Activated T-cell treated with anti-CD3 and anti-CD28 coated beads, Interleukin-2, amount 50 U/mL, for 24 hours (primary cell): ENCODE results near the gene SDHAF1.
"Not testable (repeated sequence)": the region's sequence is repeated elsewhere in the genome, so short reads cannot be mapped to it uniquely, and the experiment has no call there.

Experiments used
- DNase-seq: peaks from one replicate; pipeline ENCODE4 v3.0.0-alpha.2; 2020
- H3K27ac Mint-ChIP-seq: 2 replicates; pipeline ENCODE4 v1.8.0; 2020; ENCODE audit warnings: mild to moderate bottlenecking, mixed read lengths
- H3K27me3 Mint-ChIP-seq: 2 replicates; pipeline ENCODE4 v1.8.0; 2020; ENCODE audit warnings: mixed read lengths
- H3K36me3 Mint-ChIP-seq: 2 replicates; pipeline ENCODE4 v1.8.0; 2020; ENCODE audit warnings: low read depth, mixed read lengths
- H3K4me1 Mint-ChIP-seq: 2 replicates; pipeline ENCODE4 v1.8.0; 2020; ENCODE audit warnings: low read depth, mixed read lengths
- H3K4me3 Mint-ChIP-seq: 2 replicates; pipeline ENCODE4 v1.8.0; 2020; ENCODE audit warnings: mild to moderate bottlenecking, moderate library complexity, mixed read lengths
- H3K9me3 Mint-ChIP-seq: 2 replicates; pipeline ENCODE4 v1.8.0; 2020; ENCODE audit warnings: mixed read lengths

SDHAF1 gene

DNA sequence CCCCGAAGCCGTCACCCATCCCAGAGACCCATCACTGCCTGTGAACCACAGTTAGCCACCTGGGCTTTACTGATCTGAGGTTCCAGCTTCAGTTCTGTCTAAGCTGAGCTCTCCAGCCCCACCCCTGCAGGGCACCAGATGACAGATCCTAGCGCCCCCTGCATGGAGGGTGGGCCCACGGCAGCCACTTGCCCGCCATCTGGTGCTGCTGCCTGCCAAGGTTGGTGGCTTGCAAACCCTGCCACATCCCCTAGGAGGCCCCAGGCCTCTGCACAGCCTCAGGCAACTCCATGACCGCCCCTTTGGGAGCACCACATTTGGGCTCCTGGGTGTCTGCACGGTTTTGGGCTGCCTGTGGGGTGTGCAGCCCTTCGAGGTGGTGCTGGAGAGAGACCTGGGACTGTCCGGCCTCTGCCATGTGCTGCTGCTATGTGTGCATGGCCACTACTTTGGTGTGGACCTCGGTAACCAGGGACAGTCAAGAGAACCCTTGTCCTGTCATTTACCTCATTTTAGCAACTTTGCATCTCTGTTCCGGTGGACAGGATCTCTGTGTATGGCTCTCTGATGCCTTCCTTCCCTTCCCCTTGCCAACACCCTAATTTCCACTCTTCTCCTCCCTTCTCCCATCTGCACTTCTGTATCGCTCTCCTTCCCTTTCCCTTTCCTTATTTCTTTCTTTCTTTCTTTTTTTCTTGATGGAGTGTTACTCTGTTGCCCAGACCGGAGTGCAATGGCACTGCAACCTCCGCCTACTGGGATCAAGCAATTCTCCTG lies 17.4 kb upstream of the SDHAF1 start:
- no peaks in the 10 kb centered on the region for H3K36me3 Mint-ChIP-seq
- no peak overlapping the region for H3K4me3 Mint-ChIP-seq
- peaks cover 35% of the 10 kb centered on the region for H3K27me3 Mint-ChIP-seq
- no peaks in the 10 kb centered on the region for H3K4me1 Mint-ChIP-seq
- DNase-seq: peak; percentile 38
- H3K9me3 Mint-ChIP-seq: no peaks in the 10 kb centered on the region
- no peak overlapping the region for H3K27ac Mint-ChIP-seq

GRCh38 chr19:35978271-35978670 lies 16.7 kb upstream of the SDHAF1 start:
- H3K4me3 Mint-ChIP-seq: no peak overlapping the region
- H3K4me1 Mint-ChIP-seq: no peaks in the 10 kb centered on the region
- no peaks in the 10 kb centered on the region for H3K36me3 Mint-ChIP-seq
- H3K27ac Mint-ChIP-seq: no peak overlapping the region
- H3K27me3 Mint-ChIP-seq: peaks cover 41% of the 10 kb centered on the region
- DNase-seq: no peak
- H3K9me3 Mint-ChIP-seq: no peaks in the 10 kb centered on the region

DNA sequence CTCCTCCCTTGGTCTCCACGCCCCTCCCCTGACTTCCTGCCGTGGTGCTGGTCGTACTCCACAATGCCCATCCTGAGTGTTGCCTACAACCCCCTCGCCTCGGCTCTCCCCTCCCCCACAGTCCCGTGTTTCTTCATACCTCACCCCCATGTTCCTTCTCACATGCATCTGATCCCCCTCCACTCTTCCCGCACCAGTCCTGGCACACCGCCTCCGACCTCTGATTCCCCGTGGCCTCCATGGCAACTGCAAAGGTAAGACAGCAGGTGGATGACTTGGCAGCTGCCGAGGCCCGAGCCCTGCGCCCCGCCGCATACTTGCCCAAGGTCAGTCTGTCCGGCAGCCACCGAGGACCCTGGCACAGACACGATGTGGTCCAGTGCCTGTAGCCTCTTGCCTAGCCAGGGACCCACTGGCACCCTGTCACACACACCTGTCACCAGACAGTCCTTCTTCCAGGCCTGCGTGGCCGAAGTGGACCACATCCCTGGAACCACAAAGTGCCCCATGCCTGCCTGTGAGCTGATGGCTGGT lies 16.1 kb upstream of the SDHAF1 start:
- H3K27me3 Mint-ChIP-seq: peaks cover 47% of the 10 kb centered on the region
- H3K4me3 Mint-ChIP-seq: no peak overlapping the region
- H3K4me1 Mint-ChIP-seq: no peaks in the 10 kb centered on the region
- H3K9me3 Mint-ChIP-seq: no peaks in the 10 kb centered on the region
- no peak for DNase-seq
- H3K36me3 Mint-ChIP-seq: no peaks in the 10 kb centered on the region
- no peak overlapping the region for H3K27ac Mint-ChIP-seq

DNA sequence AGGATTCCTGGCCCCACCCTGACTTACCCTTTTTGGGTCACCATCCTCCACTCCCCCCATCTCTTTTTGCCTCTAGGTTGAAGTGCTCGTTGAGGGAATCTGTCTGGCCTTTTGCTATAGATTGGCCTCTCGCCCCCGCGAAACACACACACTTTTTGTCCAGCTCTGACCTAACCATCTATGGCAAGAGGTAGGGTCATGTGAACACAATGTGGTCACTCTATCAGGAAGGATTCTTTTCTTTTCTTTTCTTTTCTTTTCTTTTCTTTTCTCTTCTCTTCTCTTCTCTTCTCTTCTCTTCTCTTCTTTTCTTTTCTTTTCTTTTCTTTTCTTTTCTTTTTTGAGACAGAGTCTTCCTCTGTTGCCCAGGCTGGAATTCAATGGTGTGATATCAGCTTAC lies 14.0 kb upstream of the SDHAF1 start:
- H3K4me1 Mint-ChIP-seq, H3K9me3 Mint-ChIP-seq, H3K4me3 Mint-ChIP-seq, DNase-seq, H3K36me3 Mint-ChIP-seq, H3K27ac Mint-ChIP-seq: not testable (repeated sequence)
- peaks cover 64% of the 10 kb centered on the region for H3K27me3 Mint-ChIP-seq

GRCh38 chr19:35983177-35983576 lies 11.8 kb upstream of the SDHAF1 start:
- Mint-ChIP-seq H3K27ac (no peak overlapping the region), H3K36me3 (no peaks in the 10 kb centered on the region), H3K9me3 (no peaks in the 10 kb centered on the region), H3K4me1 (peaks cover 6% of the 10 kb centered on the region), H3K27me3 (peaks cover 77% of the 10 kb centered on the region), H3K4me3 (no peak overlapping the region)
- no peak for DNase-seq

- H3K27ac Mint-ChIP-seq: no peak overlapping the region
- peaks cover 6% of the 10 kb centered on the region for H3K4me1 Mint-ChIP-seq
- peaks cover 3% of the 10 kb centered on the region for H3K9me3 Mint-ChIP-seq
- peaks cover 69% of the 10 kb centered on the region for H3K27me3 Mint-ChIP-seq
- no peak for DNase-seq
- H3K4me3 Mint-ChIP-seq: peak overlapping the region; percentile 77
- H3K36me3 Mint-ChIP-seq: no peaks in the 10 kb centered on the region
These were observed 8.9 kb upstream of the SDHAF1 start for GRCh38 chr19:35986111-35986510.

- H3K27ac Mint-ChIP-seq: no peak overlapping the region
- peaks cover 3% of the 10 kb centered on the region for H3K9me3 Mint-ChIP-seq
- H3K27me3 Mint-ChIP-seq: peaks cover 62% of the 10 kb centered on the region
- peaks cover 6% of the 10 kb centered on the region for H3K4me1 Mint-ChIP-seq
- H3K4me3 Mint-ChIP-seq: peak overlapping the region; percentile 77
- peak; percentile 55 for DNase-seq
- H3K36me3 Mint-ChIP-seq: no peaks in the 10 kb centered on the region
These were observed 8.1 kb upstream of the SDHAF1 start for GRCh38 chr19:35986664-35987570.

DNA sequence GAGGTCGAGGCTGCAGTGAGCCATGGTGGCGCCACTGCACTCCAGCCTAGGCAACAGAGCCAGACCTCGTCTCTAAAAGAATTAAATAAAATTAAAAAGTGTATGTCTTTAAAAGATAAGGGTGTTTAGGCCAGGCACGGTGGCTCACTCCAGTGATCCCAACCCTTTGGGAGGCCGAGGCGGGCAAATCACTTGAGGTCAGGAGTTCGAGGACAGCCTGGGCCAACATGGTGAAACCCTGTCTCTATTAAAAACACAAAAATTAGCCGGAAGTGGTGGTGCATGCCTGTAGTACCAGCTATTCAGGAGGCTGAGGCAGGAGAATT lies 7.5 kb upstream of the SDHAF1 start:
- H3K27me3 Mint-ChIP-seq: peaks cover 56% of the 10 kb centered on the region
- no peak overlapping the region for H3K27ac Mint-ChIP-seq
- no peak for DNase-seq
- H3K36me3 Mint-ChIP-seq: no peaks in the 10 kb centered on the region
- peaks cover 6% of the 10 kb centered on the region for H3K4me1 Mint-ChIP-seq
- H3K9me3 Mint-ChIP-seq: peaks cover 3% of the 10 kb centered on the region
- H3K4me3 Mint-ChIP-seq: no peak overlapping the region

DNA sequence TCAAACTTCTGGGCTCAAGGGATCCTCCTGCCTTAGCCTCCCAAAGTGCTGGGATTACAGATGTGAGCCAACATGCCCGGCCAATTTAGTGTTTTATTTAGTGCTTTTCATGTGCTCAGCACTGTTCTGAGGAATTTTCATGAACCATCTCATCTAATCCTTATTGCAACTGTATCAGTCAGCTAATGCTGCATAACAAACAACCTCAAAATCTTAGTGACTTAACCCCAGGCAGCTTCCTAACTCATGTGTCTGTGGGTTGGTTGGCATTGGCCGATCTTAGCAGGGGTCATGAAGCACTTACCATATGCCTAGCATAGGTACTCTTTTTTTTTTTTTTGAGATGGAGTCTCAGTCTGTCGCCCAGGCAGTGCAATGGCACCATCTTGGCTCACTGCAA lies 6.2 kb upstream of the SDHAF1 start:
- Mint-ChIP-seq H3K27ac (no peak overlapping the region), H3K36me3 (no peaks in the 10 kb centered on the region), H3K4me3 (no peak overlapping the region), H3K9me3 (peaks cover 3% of the 10 kb centered on the region), H3K4me1 (peaks cover 6% of the 10 kb centered on the region), H3K27me3 (peaks cover 44% of the 10 kb centered on the region)
- no peak for DNase-seq

- H3K36me3 Mint-ChIP-seq: peaks cover 2% of the 10 kb centered on the region
- H3K27ac Mint-ChIP-seq: no peak overlapping the region
- H3K9me3 Mint-ChIP-seq: peaks cover 3% of the 10 kb centered on the region
- DNase-seq: no peak
- H3K4me1 Mint-ChIP-seq: peaks cover 13% of the 10 kb centered on the region
- no peak overlapping the region for H3K4me3 Mint-ChIP-seq
- peaks cover 31% of the 10 kb centered on the region for H3K27me3 Mint-ChIP-seq
These were observed 4.8 kb upstream of the SDHAF1 start for GRCh38 chr19:35990156-35990555.

GRCh38 chr19:35990771-35991730 lies 3.9 kb upstream of the SDHAF1 start:
- Mint-ChIP-seq H3K36me3 (peaks cover 7% of the 10 kb centered on the region), H3K27me3 (peaks cover 22% of the 10 kb centered on the region), H3K27ac (no peak overlapping the region), H3K4me3 (no peak overlapping the region), H3K9me3 (peaks cover 3% of the 10 kb centered on the region), H3K4me1 (peaks cover 17% of the 10 kb centered on the region)
- no peak for DNase-seq

DNA sequence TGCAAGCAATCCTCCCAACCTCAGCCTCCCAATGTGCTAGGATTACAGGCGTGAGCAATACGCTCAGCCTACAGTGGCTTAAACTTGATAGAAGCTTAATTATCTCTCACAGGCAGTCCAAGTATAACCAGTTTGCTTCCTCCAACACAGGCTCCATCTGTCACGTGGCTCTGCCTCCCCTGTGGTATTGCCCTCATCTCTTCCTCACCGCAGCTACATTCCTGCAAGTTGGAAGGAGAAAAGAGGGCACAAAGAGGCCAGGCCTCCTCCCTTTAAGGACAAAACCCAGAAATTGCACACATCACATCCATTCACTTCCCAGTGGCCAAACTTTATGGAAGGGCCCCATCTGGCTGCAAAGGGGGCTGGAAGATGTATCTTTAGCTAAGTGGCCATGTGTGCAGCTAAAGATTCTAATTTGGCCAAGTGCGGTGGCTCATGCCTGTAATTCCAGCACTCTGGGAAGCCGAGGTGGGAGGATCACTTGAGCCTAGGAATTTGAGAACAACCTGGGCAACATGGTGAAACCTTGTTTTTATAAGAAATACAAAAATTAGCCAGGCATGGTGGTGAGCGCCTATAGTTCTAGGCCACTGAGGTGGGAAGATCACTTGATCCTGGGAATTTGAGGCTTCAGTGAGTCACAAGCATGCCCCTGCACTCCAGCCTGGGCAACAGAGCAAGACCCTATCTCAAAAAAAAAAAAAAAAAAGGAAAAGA lies 3.1 kb upstream of the SDHAF1 start:
- H3K4me1 Mint-ChIP-seq: peaks cover 21% of the 10 kb centered on the region
- peaks cover 14% of the 10 kb centered on the region for H3K36me3 Mint-ChIP-seq
- DNase-seq: no peak
- no peak overlapping the region for H3K27ac Mint-ChIP-seq
- H3K4me3 Mint-ChIP-seq: no peak overlapping the region
- peaks cover 3% of the 10 kb centered on the region for H3K9me3 Mint-ChIP-seq
- peaks cover 14% of the 10 kb centered on the region for H3K27me3 Mint-ChIP-seq

DNA sequence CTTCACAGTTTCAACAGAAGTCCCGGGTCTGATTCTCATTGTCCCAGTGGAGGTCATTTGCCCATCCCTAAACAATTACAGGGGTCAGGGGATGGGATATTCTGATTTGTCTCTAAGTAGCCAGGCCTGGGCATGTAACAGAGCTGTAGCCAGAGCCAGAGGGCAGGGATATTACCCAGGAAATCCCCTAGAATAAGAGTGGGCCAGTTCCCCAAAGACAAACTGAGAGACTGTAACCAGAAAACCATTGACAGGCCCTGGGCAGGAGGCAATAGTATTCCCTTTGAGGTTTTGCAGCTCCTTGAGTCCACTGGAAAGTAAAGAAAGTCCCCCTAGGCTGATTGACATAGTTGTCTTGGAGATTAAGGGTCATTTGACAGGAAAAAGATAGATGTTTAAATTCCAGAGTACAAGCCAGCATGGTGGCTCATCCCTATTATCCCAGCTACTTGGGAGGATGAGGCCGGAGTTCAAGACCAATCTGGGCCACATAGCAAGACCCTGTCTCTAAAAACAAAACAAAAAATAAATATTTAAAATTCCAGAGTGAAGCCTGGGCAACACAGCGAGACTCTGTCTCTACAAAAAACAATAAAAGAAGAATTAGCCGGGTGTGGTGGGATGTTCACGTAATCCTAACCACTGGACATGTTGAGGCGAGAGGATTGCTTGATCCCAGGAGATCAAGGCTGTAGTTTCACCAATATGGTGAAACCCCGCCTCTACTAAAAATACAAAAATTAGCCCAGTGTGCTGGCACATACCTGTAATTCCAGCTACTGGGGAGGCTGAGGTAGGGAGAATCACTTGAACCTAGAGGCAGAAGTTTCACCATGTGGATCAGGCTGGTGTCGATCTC lies 1.9 kb upstream of the SDHAF1 start:
- DNase-seq: no peak
- H3K27ac Mint-ChIP-seq: no peak overlapping the region
- H3K4me1 Mint-ChIP-seq: peaks cover 29% of the 10 kb centered on the region
- H3K27me3 Mint-ChIP-seq: peaks cover 7% of the 10 kb centered on the region
- H3K36me3 Mint-ChIP-seq: peaks cover 25% of the 10 kb centered on the region
- peaks cover 3% of the 10 kb centered on the region for H3K9me3 Mint-ChIP-seq
- no peak overlapping the region for H3K4me3 Mint-ChIP-seq
